Large intestine (tissue), 1 donor: ENCODE data around the gene MINPP1. TPM values are rescaled to one million over a fixed set of nuclear protein-coding genes. Genes with fewer than 3 reads are reported as not detected.

Experiments used
- polyA plus RNA-seq: library from polyadenylated mRNA; unstranded; fragments of 120-200 nt; gene quantifications from one replicate; pipeline ENCODE4 v1.2.1, GENCODE V29; 2013

The MINPP1 gene
- polyA plus RNA-seq, 1 donor: 43.0 TPM

Other genes with a start within 250 kb of the MINPP1 start
- 3.8 TPM for gene NUTM2D, start 147.1 kb upstream of the MINPP1 start, polyA plus RNA-seq
- gene PAPSS2, start 155.0 kb downstream of the MINPP1 start, polyA plus RNA-seq: 46.0 TPM